GM23338 (cell line): ENCODE results near the gene SCFD2. TPM values are rescaled to one million over a fixed set of nuclear protein-coding genes. Genes with fewer than 3 reads are reported as not detected.

Experiments used
- ATAC-seq: fragments of 200-7000 bp; cut with Tn5 transposase; 3 replicates; pipeline ENCODE4 v1.9.1; 2020
- DNase-seq: peaks from one replicate; pipeline ENCODE4 v3.0.0-alpha.2; 2015; ENCODE audit warnings: low spot score
- H2AFZ ChIP-seq: fragments of 200-600 bp; sonication (generic); 2 replicates; pipeline ENCODE4 v1.8.0; 2016; ENCODE audit warnings: antibody characterized with exemption, mild to moderate bottlenecking, moderate library complexity
- H3F3A ChIP-seq: fragments of 200-600 bp; sonication (generic); replicated peaks from 2 replicates; pipeline ENCODE4 v1.8.0; 2017; ENCODE audit warnings: antibody characterized with exemption, mixed run types, low read depth
- H3K27ac ChIP-seq: fragments of 200-600 bp; sonication (generic); 2 replicates; pipeline ENCODE4 v1.6.1; 2016; ENCODE audit warnings: low read depth
- H3K27me3 ChIP-seq: fragments of 200-600 bp; sonication (generic); 2 replicates; pipeline ENCODE4 v1.8.0; 2016; ENCODE audit warnings: mild to moderate bottlenecking, mixed run types, moderate library complexity; ENCODE audit not compliant: insufficient read depth
- H3K36me3 ChIP-seq: fragments of 200-600 bp; sonication (generic); 2 replicates; pipeline ENCODE4 v1.8.0; 2016; ENCODE audit warnings: mild to moderate bottlenecking; ENCODE audit not compliant: insufficient read depth
- H3K4me1 ChIP-seq: fragments of 200-600 bp; sonication (generic); 2 replicates; pipeline ENCODE4 v1.8.0; 2016; ENCODE audit warnings: mild to moderate bottlenecking, moderate library complexity; ENCODE audit not compliant: insufficient read depth
- H3K4me2 ChIP-seq: fragments of 200-600 bp; sonication (generic); 2 replicates; pipeline ENCODE4 v1.7.1; 2017; ENCODE audit warnings: mixed run types
- H3K4me3 ChIP-seq: fragments of 200-600 bp; sonication (generic); 2 replicates; pipeline ENCODE4 v1.6.1; 2016; ENCODE audit warnings: mixed run types
- H3K79me2 ChIP-seq: fragments of 200-600 bp; sonication (generic); replicated peaks from 2 replicates; pipeline ENCODE4 v1.8.0; 2017; ENCODE audit warnings: mild to moderate bottlenecking; ENCODE audit not compliant: insufficient read depth
- H3K9me2 ChIP-seq: fragments of 200-600 bp; sonication (generic); 2 replicates; pipeline ENCODE4 v1.8.0; 2017; ENCODE audit not compliant: insufficient read depth
- H4K20me1 ChIP-seq: fragments of 200-600 bp; sonication (generic); replicated peaks from 2 replicates; pipeline ENCODE4 v1.8.0; 2017; ENCODE audit warnings: mild to moderate bottlenecking; ENCODE audit not compliant: insufficient read depth
- H3K27ac Mint-ChIP-seq: 2 replicates; pipeline ENCODE4 v1.8.0; 2020; ENCODE audit warnings: inconsistent platforms, mild to moderate bottlenecking, moderate library complexity, mixed read lengths
- H3K27me3 Mint-ChIP-seq: 3 replicates; pipeline ENCODE4 v1.8.0; 2022; ENCODE audit warnings: low read depth, mild to moderate bottlenecking, moderate library complexity, mixed read lengths, inconsistent platforms; ENCODE audit not compliant: insufficient read depth, poor library complexity
- H3K36me3 Mint-ChIP-seq: 3 replicates; pipeline ENCODE4 v1.8.0; 2021; ENCODE audit warnings: low read depth, mild to moderate bottlenecking, inconsistent platforms, moderate library complexity, mixed read lengths
- H3K4me1 Mint-ChIP-seq: 3 replicates; pipeline ENCODE4 v1.8.0; 2020; ENCODE audit warnings: mild to moderate bottlenecking, inconsistent platforms, mixed read lengths
- H3K4me3 Mint-ChIP-seq: 3 replicates; pipeline ENCODE4 v1.8.0; 2021; ENCODE audit warnings: moderate library complexity, mild to moderate bottlenecking, inconsistent platforms, mixed read lengths
- H3K9me3 Mint-ChIP-seq: 3 replicates; pipeline ENCODE4 v1.8.0; 2020; ENCODE audit warnings: moderate library complexity, mild to moderate bottlenecking, inconsistent platforms, mixed read lengths
- CREB1 ChIP-seq: fragments of 250-450 bp; sonication (Bioruptor Pico); IDR thresholded peaks from 2 replicates; pipeline ENCODE4 v1.5.0; 2020; ENCODE audit warnings: low read depth, mild to moderate bottlenecking, moderate library complexity
- CTCF ChIP-seq, 2 experiments: fragments of 200-600 bp in 1 of 2; sonication (generic) in 1 of 2; conservative IDR thresholded peaks; 2 replicates each; pipeline versions ENCODE4 v1.5.1 to v1.6.1; 2016 to 2017; ENCODE audit warnings: antibody characterized with exemption in 2 of 2, low read depth in 2 of 2, mild to moderate bottlenecking in 2 of 2, moderate library complexity in 1 of 2
- EZH2 ChIP-seq: fragments of 200-600 bp; sonication (generic); IDR thresholded peaks from one replicate; pipeline ENCODE4 v1.8.0; 2017; ENCODE audit warnings: antibody characterized with exemption, mild to moderate bottlenecking, low read depth; ENCODE audit not compliant: unreplicated experiment
- EZH2phosphoT487 ChIP-seq: fragments of 200-600 bp; sonication (generic); IDR thresholded peaks from one replicate; pipeline ENCODE4 v1.8.1; 2018; ENCODE audit warnings: antibody characterized with exemption; ENCODE audit not compliant: unreplicated experiment
- JUNB ChIP-seq: IDR thresholded peaks from one replicate; pipeline ENCODE4 v1.6.1; 2016; ENCODE audit warnings: antibody characterized with exemption; ENCODE audit not compliant: unreplicated experiment
- NANOG ChIP-seq: IDR thresholded peaks from 2 replicates; pipeline ENCODE4 v1.6.1; 2016; ENCODE audit warnings: antibody characterized with exemption, borderline replicate concordance
- POLR2AphosphoS5 ChIP-seq: IDR thresholded peaks from 2 replicates; pipeline ENCODE4 v1.6.1; 2016; ENCODE audit warnings: antibody characterized with exemption, low read depth
- REST ChIP-seq: IDR thresholded peaks from one replicate; pipeline ENCODE4 v1.6.1; 2018; ENCODE audit warnings: antibody characterized with exemption; ENCODE audit not compliant: unreplicated experiment
- STAT1 ChIP-seq: IDR thresholded peaks from one replicate; pipeline ENCODE4 v1.6.1; 2016; ENCODE audit warnings: antibody characterized with exemption; ENCODE audit not compliant: unreplicated experiment
- ZNF114 ChIP-seq: fragments of 250-450 bp; sonication (Bioruptor Pico); IDR thresholded peaks from 2 replicates; pipeline ENCODE4 v1.5.0; 2020; ENCODE audit warnings: mild to moderate bottlenecking, moderate library complexity
- ZNF331 ChIP-seq: fragments of 250-450 bp; sonication (Bioruptor Pico); IDR thresholded peaks from 2 replicates; pipeline ENCODE4 v1.5.0; 2020; ENCODE audit warnings: low read depth, mild to moderate bottlenecking, moderate library complexity
- polyA plus RNA-seq: library from polyadenylated mRNA; unstranded; fragments of >200 nt; fragmentation: Nextera tagmentation; extraction: Ambion mirVana; gene quantifications from 2 replicates; pipeline ENCODE4 v1.2.1, GENCODE V29; 2016
- total RNA-seq: library from RNA; depleted of rRNA; stranded (reverse); fragments of >200 nt; shearing (Covaris generic); gene quantifications from 2 replicates; pipeline ENCODE4 v1.2.3, GENCODE V29; 2014
- TF ChIP-seq, protein P1 (sequence below): IDR thresholded peaks from 2 replicates; pipeline ENCODE4 v1.6.1; 2016; ENCODE audit warnings: antibody characterized with exemption
- TF ChIP-seq, protein P2 (sequence below): fragments of 250-450 bp; sonication (Bioruptor Pico); IDR thresholded peaks from 2 replicates; pipeline ENCODE4 v1.5.0; 2020; ENCODE audit warnings: mild to moderate bottlenecking, moderate library complexity

Gene SCFD2
- total and polyA plus RNA-seq, 2 experiments from 2014 or later, result 5.7 to 17.5 TPM

DNA sequence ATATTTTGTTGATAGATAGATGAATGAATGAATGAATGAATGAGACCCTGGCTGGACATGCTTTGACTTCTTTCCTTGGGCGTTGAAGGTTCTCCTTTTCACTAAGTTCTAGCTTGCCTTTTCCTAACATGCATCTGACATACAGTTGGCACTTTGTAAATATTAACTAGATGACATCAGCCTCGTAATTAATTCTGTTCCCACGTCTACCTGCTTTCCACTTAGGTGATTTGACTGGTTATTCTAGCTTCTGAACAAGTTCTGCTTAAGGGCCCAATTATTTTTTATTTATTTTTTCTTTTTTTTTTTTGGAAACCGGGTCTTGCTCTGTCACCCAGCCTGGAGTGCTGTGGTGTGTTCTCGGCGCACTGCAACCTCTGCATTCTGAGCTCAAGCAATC lies 517.6 kb downstream of the SCFD2 start:
- no peak overlapping the region for H3K4me3 Mint-ChIP-seq
- H4K20me1 ChIP-seq, result no peaks in the 10 kb centered on the region
- H3K27me3 ChIP-seq, result no peaks in the 10 kb centered on the region
- peaks cover 23% of the 10 kb centered on the region for H3K4me1 Mint-ChIP-seq
- H3K4me1 ChIP-seq, result peaks cover 7% of the 10 kb centered on the region
- TF ChIP-seq ZNF114 (CRISPR knock-in tag) (no peak), EZH2 (no peak), NANOG (no peak), POLR2AphosphoS5 (no peak), CREB1 (no peak), CTCF (conservative IDR thresholded peaks at IDR 0.05; ENCODE audit: low read depth in 2 of 2) (no peak), ZNF331 (no peak), EZH2phosphoT487 (no peak), STAT1 (no peak), JUNB (no peak), REST (no peak)
- TF ChIP-seq, protein P1, sequence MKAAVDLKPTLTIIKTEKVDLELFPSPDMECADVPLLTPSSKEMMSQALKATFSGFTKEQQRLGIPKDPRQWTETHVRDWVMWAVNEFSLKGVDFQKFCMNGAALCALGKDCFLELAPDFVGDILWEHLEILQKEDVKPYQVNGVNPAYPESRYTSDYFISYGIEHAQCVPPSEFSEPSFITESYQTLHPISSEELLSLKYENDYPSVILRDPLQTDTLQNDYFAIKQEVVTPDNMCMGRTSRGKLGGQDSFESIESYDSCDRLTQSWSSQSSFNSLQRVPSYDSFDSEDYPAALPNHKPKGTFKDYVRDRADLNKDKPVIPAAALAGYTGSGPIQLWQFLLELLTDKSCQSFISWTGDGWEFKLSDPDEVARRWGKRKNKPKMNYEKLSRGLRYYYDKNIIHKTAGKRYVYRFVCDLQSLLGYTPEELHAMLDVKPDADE, result no peak
- TF ChIP-seq, protein P2, sequence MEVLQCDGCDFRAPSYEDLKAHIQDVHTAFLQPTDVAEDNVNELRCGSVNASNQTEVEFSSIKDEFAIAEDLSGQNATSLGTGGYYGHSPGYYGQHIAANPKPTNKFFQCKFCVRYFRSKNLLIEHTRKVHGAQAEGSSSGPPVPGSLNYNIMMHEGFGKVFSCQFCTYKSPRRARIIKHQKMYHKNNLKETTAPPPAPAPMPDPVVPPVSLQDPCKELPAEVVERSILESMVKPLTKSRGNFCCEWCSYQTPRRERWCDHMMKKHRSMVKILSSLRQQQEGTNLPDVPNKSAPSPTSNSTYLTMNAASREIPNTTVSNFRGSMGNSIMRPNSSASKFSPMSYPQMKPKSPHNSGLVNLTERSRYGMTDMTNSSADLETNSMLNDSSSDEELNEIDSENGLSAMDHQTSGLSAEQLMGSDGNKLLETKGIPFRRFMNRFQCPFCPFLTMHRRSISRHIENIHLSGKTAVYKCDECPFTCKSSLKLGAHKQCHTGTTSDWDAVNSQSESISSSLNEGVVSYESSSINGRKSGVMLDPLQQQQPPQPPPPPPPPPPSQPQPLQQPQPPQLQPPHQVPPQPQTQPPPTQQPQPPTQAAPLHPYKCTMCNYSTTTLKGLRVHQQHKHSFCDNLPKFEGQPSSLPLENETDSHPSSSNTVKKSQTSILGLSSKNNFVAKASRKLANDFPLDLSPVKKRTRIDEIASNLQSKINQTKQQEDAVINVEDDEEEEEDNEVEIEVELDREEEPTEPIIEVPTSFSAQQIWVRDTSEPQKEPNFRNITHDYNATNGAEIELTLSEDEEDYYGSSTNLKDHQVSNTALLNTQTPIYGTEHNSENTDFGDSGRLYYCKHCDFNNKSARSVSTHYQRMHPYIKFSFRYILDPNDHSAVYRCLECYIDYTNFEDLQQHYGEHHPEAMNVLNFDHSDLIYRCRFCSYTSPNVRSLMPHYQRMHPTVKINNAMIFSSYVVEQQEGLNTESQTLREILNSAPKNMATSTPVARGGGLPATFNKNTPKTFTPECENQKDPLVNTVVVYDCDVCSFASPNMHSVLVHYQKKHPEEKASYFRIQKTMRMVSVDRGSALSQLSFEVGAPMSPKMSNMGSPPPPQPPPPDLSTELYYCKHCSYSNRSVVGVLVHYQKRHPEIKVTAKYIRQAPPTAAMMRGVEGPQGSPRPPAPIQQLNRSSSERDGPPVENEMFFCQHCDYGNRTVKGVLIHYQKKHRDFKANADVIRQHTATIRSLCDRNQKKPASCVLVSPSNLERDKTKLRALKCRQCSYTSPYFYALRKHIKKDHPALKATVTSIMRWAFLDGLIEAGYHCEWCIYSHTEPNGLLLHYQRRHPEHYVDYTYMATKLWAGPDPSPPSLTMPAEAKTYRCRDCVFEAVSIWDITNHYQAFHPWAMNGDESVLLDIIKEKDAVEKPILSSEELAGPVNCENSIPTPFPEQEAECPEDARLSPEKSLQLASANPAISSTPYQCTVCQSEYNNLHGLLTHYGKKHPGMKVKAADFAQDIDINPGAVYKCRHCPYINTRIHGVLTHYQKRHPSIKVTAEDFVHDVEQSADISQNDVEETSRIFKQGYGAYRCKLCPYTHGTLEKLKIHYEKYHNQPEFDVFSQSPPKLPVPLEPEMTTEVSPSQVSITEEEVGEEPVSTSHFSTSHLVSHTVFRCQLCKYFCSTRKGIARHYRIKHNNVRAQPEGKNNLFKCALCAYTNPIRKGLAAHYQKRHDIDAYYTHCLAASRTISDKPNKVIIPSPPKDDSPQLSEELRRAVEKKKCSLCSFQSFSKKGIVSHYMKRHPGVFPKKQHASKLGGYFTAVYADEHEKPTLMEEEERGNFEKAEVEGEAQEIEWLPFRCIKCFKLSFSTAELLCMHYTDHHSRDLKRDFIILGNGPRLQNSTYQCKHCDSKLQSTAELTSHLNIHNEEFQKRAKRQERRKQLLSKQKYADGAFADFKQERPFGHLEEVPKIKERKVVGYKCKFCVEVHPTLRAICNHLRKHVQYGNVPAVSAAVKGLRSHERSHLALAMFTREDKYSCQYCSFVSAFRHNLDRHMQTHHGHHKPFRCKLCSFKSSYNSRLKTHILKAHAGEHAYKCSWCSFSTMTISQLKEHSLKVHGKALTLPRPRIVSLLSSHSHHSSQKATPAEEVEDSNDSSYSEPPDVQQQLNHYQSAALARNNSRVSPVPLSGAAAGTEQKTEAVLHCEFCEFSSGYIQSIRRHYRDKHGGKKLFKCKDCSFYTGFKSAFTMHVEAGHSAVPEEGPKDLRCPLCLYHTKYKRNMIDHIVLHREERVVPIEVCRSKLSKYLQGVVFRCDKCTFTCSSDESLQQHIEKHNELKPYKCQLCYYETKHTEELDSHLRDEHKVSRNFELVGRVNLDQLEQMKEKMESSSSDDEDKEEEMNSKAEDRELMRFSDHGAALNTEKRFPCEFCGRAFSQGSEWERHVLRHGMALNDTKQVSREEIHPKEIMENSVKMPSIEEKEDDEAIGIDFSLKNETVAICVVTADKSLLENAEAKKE (CRISPR knock-in tag), result no peak
- H3K27me3 Mint-ChIP-seq, result peaks cover 5% of the 10 kb centered on the region
- H3F3A ChIP-seq, result no peaks in the 10 kb centered on the region
- ATAC-seq, result no peak
- no peaks in the 10 kb centered on the region; the same call in 2 of the 3 replicates for H3K36me3 Mint-ChIP-seq
- no peak overlapping the region for H3K27ac Mint-ChIP-seq
- no peak overlapping the region for H3K27ac ChIP-seq
- H2AFZ ChIP-seq, result no peak overlapping the region
- H3K9me3 Mint-ChIP-seq, result no peaks in the 10 kb centered on the region
- peaks cover 6% of the 10 kb centered on the region for H3K9me2 ChIP-seq
- H3K79me2 ChIP-seq, result no peaks in the 10 kb centered on the region
- H3K4me3 ChIP-seq, result no peak overlapping the region
- no peaks in the 10 kb centered on the region for H3K36me3 ChIP-seq
- DNase-seq, result no peak
- no peak overlapping the region for H3K4me2 ChIP-seq
